ENCODE results near the gene HSPA12B.

The HSPA12B gene

GRCh38 chr20:3732327-3733118, at the start of gene HSPA12B:
TSS of gene HSPA12B (plus strand) at chr20:3732685. CDS start at chr20:3738675, 5,990 bp downstream.
- no peak for DNase-seq (ENCODE audit: low read depth)

- no peak for DNase-seq (ENCODE audit: low read depth)
Measured at GRCh38 chr20:3685341-3685740, 47.1 kb upstream of the HSPA12B start.

- DNase-seq (ENCODE audit: low read depth): no peak
Measured at GRCh38 chr20:3686421-3686820, 46.1 kb upstream of the HSPA12B start.

GRCh38 chr20:3686867-3687321, 45.6 kb upstream of the HSPA12B start:
- peak; percentile 88 for DNase-seq (ENCODE audit: low read depth)

- peak; percentile 64 for DNase-seq (ENCODE audit: low read depth)
Measured at GRCh38 chr20:3687655-3688054, 44.8 kb upstream of the HSPA12B start.

GRCh38 chr20:3689978-3690377, 42.5 kb upstream of the HSPA12B start:
- no peak for DNase-seq (ENCODE audit: low read depth)

- no peak for DNase-seq (ENCODE audit: low read depth)
Measured at GRCh38 chr20:3690413-3690812, 42.1 kb upstream of the HSPA12B start.

- no peak for DNase-seq (ENCODE audit: low read depth)
Measured at GRCh38 chr20:3691306-3691705, 41.2 kb upstream of the HSPA12B start.

- no peak for DNase-seq (ENCODE audit: low read depth)
Measured at GRCh38 chr20:3691897-3692296, 40.6 kb upstream of the HSPA12B start.

- DNase-seq (ENCODE audit: low read depth): no peak
Measured at GRCh38 chr20:3692706-3693294, 39.7 kb upstream of the HSPA12B start.

GRCh38 chr20:3693376-3693775, 39.1 kb upstream of the HSPA12B start:
- DNase-seq (ENCODE audit: low read depth): no peak

- DNase-seq (ENCODE audit: low read depth): no peak
Measured at GRCh38 chr20:3694864-3695263, 37.6 kb upstream of the HSPA12B start.

- no peak for DNase-seq (ENCODE audit: low read depth)
Measured at GRCh38 chr20:3696200-3696599, 36.3 kb upstream of the HSPA12B start.

GRCh38 chr20:3696745-3697587, 35.5 kb upstream of the HSPA12B start:
- no peak for DNase-seq (ENCODE audit: low read depth)

GRCh38 chr20:3697588-3698305, 34.7 kb upstream of the HSPA12B start:
- no peak for DNase-seq (ENCODE audit: low read depth)

- no peak for DNase-seq (ENCODE audit: low read depth)
Measured at GRCh38 chr20:3698591-3699001, 33.9 kb upstream of the HSPA12B start.

GRCh38 chr20:3699037-3699436, 33.4 kb upstream of the HSPA12B start:
- DNase-seq (ENCODE audit: low read depth): no peak

GRCh38 chr20:3701061-3701998, 31.2 kb upstream of the HSPA12B start:
- no peak for DNase-seq (ENCODE audit: low read depth)

- no peak for DNase-seq (ENCODE audit: low read depth)
Measured at GRCh38 chr20:3702611-3703391, 29.7 kb upstream of the HSPA12B start.

GRCh38 chr20:3704087-3704486, 28.4 kb upstream of the HSPA12B start:
- DNase-seq (ENCODE audit: low read depth): no peak
